ENCODE results near the gene SSPN. TPM values are rescaled to one million over a fixed set of nuclear protein-coding genes. Genes with fewer than 3 reads are reported as not detected.

Gene SSPN
- total and polyA plus RNA-seq, 2 experiments from 2014 or later: 1.1 to 2.3 TPM

DNA sequence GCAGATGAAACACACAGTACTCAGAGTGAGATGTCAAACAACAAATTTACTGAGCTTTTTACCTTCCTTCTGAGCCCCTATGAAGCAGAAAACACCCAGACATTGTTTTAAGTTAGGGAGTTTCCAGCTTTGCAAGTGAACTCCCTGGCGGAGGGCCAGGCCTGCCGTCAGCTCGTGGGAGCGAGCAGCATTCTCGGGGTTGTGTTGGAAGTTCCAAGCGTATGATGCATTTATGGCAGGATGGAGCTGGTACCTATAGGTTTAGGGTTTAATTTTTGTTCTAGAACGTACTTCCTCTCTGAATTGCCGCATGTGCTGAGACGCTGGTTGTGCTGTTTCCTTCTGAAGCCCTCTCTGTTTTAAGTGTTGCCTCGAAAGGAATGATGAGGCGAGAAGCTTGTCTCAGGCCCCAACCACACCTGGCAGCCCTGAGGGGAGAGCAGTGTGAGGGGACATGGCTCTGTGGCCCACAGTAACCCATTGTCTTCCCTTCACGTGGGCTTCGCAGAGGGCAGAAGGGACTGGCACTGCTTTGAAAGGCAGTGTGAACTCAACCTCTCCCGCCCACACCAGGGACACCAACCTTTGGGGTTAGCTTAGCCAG is 76.6 kb downstream of the SSPN start:
- Histone ChIP-seq H3K79me2 (replicated peaks; ENCODE audit: insufficient read depth) (no peaks in the 10 kb centered on the region), H3K27ac (ENCODE audit: low read depth) (no peak overlapping the region), H2AFZ (peak overlapping the region; percentile 32; the same call in 1 of the 2 replicates), H3K4me2 (no peak overlapping the region), H3K4me3 (no peak overlapping the region), H3K27me3 (ENCODE audit: insufficient read depth) (no peaks in the 10 kb centered on the region), H3K36me3 (ENCODE audit: insufficient read depth) (no peaks in the 10 kb centered on the region), H3K9me2 (ENCODE audit: insufficient read depth) (peaks cover 5% of the 10 kb centered on the region; the same call in 1 of the 2 replicates), H4K20me1 (replicated peaks; ENCODE audit: insufficient read depth) (no peaks in the 10 kb centered on the region), H3F3A (replicated peaks; ENCODE audit: low read depth) (no peaks in the 10 kb centered on the region), H3K4me1 (ENCODE audit: insufficient read depth) (no peaks in the 10 kb centered on the region)
- no peak overlapping the region for H3K27ac Mint-ChIP-seq
- DNase-seq (ENCODE audit: low spot score) (no peak), ATAC-seq (0 out of 3 replicates have a peak, but pooled peaks have one; percentile 21)
- no peaks in the 10 kb centered on the region for H3K36me3 Mint-ChIP-seq (ENCODE audit: low read depth)
- peaks cover 14% of the 10 kb centered on the region for H3K4me1 Mint-ChIP-seq
- peaks cover 4% of the 10 kb centered on the region for H3K27me3 Mint-ChIP-seq (ENCODE audit: insufficient read depth, low read depth, poor library complexity)
- H3K4me3 Mint-ChIP-seq: no peak overlapping the region
- no peaks in the 10 kb centered on the region; the same call in 2 of the 3 replicates for H3K9me3 Mint-ChIP-seq
- TF ChIP-seq EZH2 (IDR thresholded peaks at IDR 0.05; ENCODE audit: low read depth, unreplicated experiment): no peak
- TF ChIP-seq, protein P1, sequence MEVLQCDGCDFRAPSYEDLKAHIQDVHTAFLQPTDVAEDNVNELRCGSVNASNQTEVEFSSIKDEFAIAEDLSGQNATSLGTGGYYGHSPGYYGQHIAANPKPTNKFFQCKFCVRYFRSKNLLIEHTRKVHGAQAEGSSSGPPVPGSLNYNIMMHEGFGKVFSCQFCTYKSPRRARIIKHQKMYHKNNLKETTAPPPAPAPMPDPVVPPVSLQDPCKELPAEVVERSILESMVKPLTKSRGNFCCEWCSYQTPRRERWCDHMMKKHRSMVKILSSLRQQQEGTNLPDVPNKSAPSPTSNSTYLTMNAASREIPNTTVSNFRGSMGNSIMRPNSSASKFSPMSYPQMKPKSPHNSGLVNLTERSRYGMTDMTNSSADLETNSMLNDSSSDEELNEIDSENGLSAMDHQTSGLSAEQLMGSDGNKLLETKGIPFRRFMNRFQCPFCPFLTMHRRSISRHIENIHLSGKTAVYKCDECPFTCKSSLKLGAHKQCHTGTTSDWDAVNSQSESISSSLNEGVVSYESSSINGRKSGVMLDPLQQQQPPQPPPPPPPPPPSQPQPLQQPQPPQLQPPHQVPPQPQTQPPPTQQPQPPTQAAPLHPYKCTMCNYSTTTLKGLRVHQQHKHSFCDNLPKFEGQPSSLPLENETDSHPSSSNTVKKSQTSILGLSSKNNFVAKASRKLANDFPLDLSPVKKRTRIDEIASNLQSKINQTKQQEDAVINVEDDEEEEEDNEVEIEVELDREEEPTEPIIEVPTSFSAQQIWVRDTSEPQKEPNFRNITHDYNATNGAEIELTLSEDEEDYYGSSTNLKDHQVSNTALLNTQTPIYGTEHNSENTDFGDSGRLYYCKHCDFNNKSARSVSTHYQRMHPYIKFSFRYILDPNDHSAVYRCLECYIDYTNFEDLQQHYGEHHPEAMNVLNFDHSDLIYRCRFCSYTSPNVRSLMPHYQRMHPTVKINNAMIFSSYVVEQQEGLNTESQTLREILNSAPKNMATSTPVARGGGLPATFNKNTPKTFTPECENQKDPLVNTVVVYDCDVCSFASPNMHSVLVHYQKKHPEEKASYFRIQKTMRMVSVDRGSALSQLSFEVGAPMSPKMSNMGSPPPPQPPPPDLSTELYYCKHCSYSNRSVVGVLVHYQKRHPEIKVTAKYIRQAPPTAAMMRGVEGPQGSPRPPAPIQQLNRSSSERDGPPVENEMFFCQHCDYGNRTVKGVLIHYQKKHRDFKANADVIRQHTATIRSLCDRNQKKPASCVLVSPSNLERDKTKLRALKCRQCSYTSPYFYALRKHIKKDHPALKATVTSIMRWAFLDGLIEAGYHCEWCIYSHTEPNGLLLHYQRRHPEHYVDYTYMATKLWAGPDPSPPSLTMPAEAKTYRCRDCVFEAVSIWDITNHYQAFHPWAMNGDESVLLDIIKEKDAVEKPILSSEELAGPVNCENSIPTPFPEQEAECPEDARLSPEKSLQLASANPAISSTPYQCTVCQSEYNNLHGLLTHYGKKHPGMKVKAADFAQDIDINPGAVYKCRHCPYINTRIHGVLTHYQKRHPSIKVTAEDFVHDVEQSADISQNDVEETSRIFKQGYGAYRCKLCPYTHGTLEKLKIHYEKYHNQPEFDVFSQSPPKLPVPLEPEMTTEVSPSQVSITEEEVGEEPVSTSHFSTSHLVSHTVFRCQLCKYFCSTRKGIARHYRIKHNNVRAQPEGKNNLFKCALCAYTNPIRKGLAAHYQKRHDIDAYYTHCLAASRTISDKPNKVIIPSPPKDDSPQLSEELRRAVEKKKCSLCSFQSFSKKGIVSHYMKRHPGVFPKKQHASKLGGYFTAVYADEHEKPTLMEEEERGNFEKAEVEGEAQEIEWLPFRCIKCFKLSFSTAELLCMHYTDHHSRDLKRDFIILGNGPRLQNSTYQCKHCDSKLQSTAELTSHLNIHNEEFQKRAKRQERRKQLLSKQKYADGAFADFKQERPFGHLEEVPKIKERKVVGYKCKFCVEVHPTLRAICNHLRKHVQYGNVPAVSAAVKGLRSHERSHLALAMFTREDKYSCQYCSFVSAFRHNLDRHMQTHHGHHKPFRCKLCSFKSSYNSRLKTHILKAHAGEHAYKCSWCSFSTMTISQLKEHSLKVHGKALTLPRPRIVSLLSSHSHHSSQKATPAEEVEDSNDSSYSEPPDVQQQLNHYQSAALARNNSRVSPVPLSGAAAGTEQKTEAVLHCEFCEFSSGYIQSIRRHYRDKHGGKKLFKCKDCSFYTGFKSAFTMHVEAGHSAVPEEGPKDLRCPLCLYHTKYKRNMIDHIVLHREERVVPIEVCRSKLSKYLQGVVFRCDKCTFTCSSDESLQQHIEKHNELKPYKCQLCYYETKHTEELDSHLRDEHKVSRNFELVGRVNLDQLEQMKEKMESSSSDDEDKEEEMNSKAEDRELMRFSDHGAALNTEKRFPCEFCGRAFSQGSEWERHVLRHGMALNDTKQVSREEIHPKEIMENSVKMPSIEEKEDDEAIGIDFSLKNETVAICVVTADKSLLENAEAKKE (CRISPR knock-in tag; IDR thresholded peaks at IDR 0.05): no peak
- no peak for TF ChIP-seq ZNF114 (CRISPR knock-in tag; IDR thresholded peaks at IDR 0.05)
- TF ChIP-seq, protein P2, sequence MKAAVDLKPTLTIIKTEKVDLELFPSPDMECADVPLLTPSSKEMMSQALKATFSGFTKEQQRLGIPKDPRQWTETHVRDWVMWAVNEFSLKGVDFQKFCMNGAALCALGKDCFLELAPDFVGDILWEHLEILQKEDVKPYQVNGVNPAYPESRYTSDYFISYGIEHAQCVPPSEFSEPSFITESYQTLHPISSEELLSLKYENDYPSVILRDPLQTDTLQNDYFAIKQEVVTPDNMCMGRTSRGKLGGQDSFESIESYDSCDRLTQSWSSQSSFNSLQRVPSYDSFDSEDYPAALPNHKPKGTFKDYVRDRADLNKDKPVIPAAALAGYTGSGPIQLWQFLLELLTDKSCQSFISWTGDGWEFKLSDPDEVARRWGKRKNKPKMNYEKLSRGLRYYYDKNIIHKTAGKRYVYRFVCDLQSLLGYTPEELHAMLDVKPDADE (IDR thresholded peaks at IDR 0.05): no peak
- TF ChIP-seq, protein P3, sequence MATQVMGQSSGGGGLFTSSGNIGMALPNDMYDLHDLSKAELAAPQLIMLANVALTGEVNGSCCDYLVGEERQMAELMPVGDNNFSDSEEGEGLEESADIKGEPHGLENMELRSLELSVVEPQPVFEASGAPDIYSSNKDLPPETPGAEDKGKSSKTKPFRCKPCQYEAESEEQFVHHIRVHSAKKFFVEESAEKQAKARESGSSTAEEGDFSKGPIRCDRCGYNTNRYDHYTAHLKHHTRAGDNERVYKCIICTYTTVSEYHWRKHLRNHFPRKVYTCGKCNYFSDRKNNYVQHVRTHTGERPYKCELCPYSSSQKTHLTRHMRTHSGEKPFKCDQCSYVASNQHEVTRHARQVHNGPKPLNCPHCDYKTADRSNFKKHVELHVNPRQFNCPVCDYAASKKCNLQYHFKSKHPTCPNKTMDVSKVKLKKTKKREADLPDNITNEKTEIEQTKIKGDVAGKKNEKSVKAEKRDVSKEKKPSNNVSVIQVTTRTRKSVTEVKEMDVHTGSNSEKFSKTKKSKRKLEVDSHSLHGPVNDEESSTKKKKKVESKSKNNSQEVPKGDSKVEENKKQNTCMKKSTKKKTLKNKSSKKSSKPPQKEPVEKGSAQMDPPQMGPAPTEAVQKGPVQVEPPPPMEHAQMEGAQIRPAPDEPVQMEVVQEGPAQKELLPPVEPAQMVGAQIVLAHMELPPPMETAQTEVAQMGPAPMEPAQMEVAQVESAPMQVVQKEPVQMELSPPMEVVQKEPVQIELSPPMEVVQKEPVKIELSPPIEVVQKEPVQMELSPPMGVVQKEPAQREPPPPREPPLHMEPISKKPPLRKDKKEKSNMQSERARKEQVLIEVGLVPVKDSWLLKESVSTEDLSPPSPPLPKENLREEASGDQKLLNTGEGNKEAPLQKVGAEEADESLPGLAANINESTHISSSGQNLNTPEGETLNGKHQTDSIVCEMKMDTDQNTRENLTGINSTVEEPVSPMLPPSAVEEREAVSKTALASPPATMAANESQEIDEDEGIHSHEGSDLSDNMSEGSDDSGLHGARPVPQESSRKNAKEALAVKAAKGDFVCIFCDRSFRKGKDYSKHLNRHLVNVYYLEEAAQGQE (IDR thresholded peaks at IDR 0.05; ENCODE audit: unreplicated experiment): no peak
- no peak for TF ChIP-seq ZNF331 (CRISPR knock-in tag; IDR thresholded peaks at IDR 0.05; ENCODE audit: low read depth)
- no peak for TF ChIP-seq NANOG (IDR thresholded peaks at IDR 0.05; ENCODE audit: borderline replicate concordance)
- TF ChIP-seq CREB1 (CRISPR knock-in tag; IDR thresholded peaks at IDR 0.05; ENCODE audit: low read depth): no peak
